H1 (cell line): ENCODE measurements around the gene ZNF670. TPM values are rescaled to one million over a fixed set of nuclear protein-coding genes. Genes with fewer than 3 reads are reported as not detected.

Experiments used
- BACH1 ChIP-seq: IDR thresholded peaks from 2 replicates; pipeline ENCODE4 v1.6.1; 2012; ENCODE audit warnings: low read length, improper control_type of control experiment
- CHD2 ChIP-seq: IDR thresholded peaks from 2 replicates; pipeline ENCODE4 v1.6.1; 2012; ENCODE audit warnings: low read length, improper control_type of control experiment
- CHD7 ChIP-seq: fragments of 300-600 bp; sonication (generic); IDR thresholded peaks from 2 replicates; pipeline ENCODE4 v1.7.1; 2012; ENCODE audit warnings: low read length, moderate library complexity, mild to moderate bottlenecking, inconsistent platforms; ENCODE audit not compliant: insufficient replicate concordance
- E2F6 ChIP-seq: IDR thresholded peaks from 2 replicates; pipeline ENCODE4 v1.6.1; 2012; ENCODE audit warnings: inconsistent platforms
- SIX5 ChIP-seq: IDR thresholded peaks from 2 replicates; pipeline ENCODE4 v1.6.1; 2011; ENCODE audit warnings: mild to moderate bottlenecking, low read depth, low read length
- SP2 ChIP-seq: IDR thresholded peaks from 2 replicates; pipeline ENCODE4 v1.6.1; 2012; ENCODE audit warnings: mild to moderate bottlenecking, low read length, inconsistent platforms
- polyA plus RNA-seq, 7 experiments: library from polyadenylated mRNA; depleted of rRNA in 3 of 7; stranded (reverse) in 5 of 7; unstranded in 2 of 7; fragments of >200 nt in 5 of 7; fragments of 200-250 nt in 2 of 7; gene quantifications; 1 replicate in 5 of 7; 2 replicates in 1 of 7; 4 replicates in 1 of 7; pipeline versions ENCODE4 v1.2.1 to v1.2.3, GENCODE V29; 2011 to 2013; ENCODE audit warnings: missing spikeins in 2 of 7, mixed read lengths in 2 of 7
- total RNA-seq: library from RNA; stranded (reverse); fragmentation: NEBNext Ultra II Directional; extraction: Animal tissue kit (Norgen Biotek cat#: 25700); gene quantifications from 2 replicates; pipeline ENCODE4 v1.2.1, GENCODE V29; 2021

The ZNF670 gene
- total and polyA plus RNA-seq, 2 of the 8 experiments (the other 6 are each of a cell fraction or from before 2014, with no cell fraction given) = 2.8 to 15.4 TPM

GRCh38 chr1:247110627-247111258 lies 32.1 kb upstream of the ZNF670 start (continued):
- TF ChIP-seq CHD7 = no peak
- TF ChIP-seq CHD2 = no peak
- TF ChIP-seq SP2 = no peak
- TF ChIP-seq BACH1 = no peak
- 0 out of 2 replicates have a peak, but pooled peaks have one; percentile 8 for TF ChIP-seq E2F6
- TF ChIP-seq SIX5 = no peak
